Gastrocnemius medialis (tissue), 4 donors: Measurements from ENCODE around the gene TNFSF10. TPM values are rescaled to one million over a fixed set of nuclear protein-coding genes. Genes with fewer than 3 reads are reported as not detected.
"Not testable (repeated sequence)": the region's sequence is repeated elsewhere in the genome, so short reads cannot be mapped to it uniquely, and the experiment has no call there.

Experiments
- ATAC-seq, 2 donors: fragments of 150-250 bp; one replicate each; pipeline ENCODE4 v1.9.1; 2016
- DNase-seq, 2 donors: peaks; one replicate each; pipeline ENCODE4 v3.0.0-alpha.2; 2019
- H3K27ac ChIP-seq, 4 donors: fragments of 200-600 bp; sonication (generic); 1 replicate in 1 of 4; 2 replicates in 3 of 4; pipeline ENCODE4 v1.5.1; 2016 to 2018; ENCODE audit warnings: mild to moderate bottlenecking in 2 of 4, moderate library complexity in 1 of 4
- H3K27me3 ChIP-seq, 3 donors: fragments of 200-600 bp; sonication (generic) in 2 of 3; 1 replicate in 1 of 3; 2 replicates in 2 of 3; pipeline versions ENCODE4 v1.5.1 to v1.6.0; 2016 to 2019; ENCODE audit warnings: mild to moderate bottlenecking in 1 of 3, moderate library complexity in 1 of 3
- H3K36me3 ChIP-seq, 2 donors: fragments of 200-600 bp; sonication (generic) in 1 of 2; one replicate each; pipeline ENCODE4 v1.5.1; 2017 to 2018
- H3K4me1 ChIP-seq, 2 donors: fragments of 200-600 bp; sonication (generic) in 1 of 2; one replicate each; pipeline ENCODE4 v1.5.1; 2016 to 2017; ENCODE audit warnings: mild to moderate bottlenecking in 2 of 2
- H3K4me3 ChIP-seq, 4 donors: fragments of 200-600 bp; sonication (generic) in 3 of 4; 1 replicate in 1 of 4; 2 replicates in 3 of 4; pipeline ENCODE4 v1.5.1; 2016 to 2019; ENCODE audit warnings: mild to moderate bottlenecking in 2 of 4
- H3K9me3 ChIP-seq, 3 donors: fragments of 200-600 bp; sonication (generic) in 2 of 3; 1 replicate in 1 of 3; 2 replicates in 2 of 3; pipeline ENCODE4 v1.5.1; 2016 to 2019
- CTCF ChIP-seq, 5 experiments: fragments of 450-650 bp in 3 of 5; fragments of 200-600 bp in 2 of 5; sonication (generic) in 2 of 5; IDR thresholded peaks in 4 of 5; conservative IDR thresholded peaks in 1 of 5; 1 replicate in 4 of 5; 2 replicates in 1 of 5; pipeline ENCODE4 v1.5.1; 2016 to 2019; ENCODE audit warnings: antibody characterized with exemption in 5 of 5, mild to moderate bottlenecking in 3 of 5, moderate library complexity in 3 of 5
- POLR2A ChIP-seq, 2 donors: fragments of 450-650 bp; IDR thresholded peaks; one replicate each; pipeline ENCODE4 v1.6.1; 2017; ENCODE audit warnings: antibody characterized with exemption in 2 of 2, mild to moderate bottlenecking in 2 of 2, moderate library complexity in 2 of 2
- in situ Hi-C, 4 donors: fragments of 200-750 bp; cut with MboI; loops; one replicate each; pipeline versions ENCODE4 v1.15.0 to v1.8.0; 2017; ENCODE audit warnings: low sequenced_read_pairs in 4 of 4
- intact Hi-C: fragments of 100-400 bp; cut with DNase I; formaldehyde crosslinking; loops from one replicate; pipeline ENCODE4 v1.15.1; 2023; ENCODE audit warnings: low total_unique reads
- total RNA-seq, 4 donors: library from RNA; depleted of rRNA; stranded (reverse); fragments of >200 nt; gene quantifications; one replicate each; pipeline versions ENCODE4 v1.1.0 to v1.2.3, GENCODE V29; 2016

The TNFSF10 gene
- total RNA-seq, 4 donors from 2014 or later = 10.2 to 32.8 (median 24.3) TPM

DNA sequence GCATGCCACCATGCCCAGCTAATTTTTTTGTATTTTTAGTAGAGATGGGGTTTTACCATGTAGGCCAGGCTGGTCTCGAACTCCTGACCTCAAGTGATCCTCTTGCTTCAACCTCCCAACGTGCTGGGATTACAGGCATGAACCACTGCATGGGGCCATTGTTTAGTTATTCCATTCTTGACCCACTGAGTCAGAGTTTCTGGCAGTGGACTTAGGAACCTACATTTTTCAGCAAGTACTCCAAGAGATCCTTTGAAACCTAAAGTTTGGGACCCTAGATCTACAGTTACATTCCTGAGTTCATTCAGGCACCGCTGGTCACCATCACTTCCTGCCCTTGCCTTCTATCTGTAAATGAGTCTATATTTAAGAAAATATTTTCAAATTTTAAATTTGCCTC, 1.4 kb upstream of the TNFSF10 start:
- Histone ChIP-seq H3K9me3 (no peaks in the 10 kb centered on the region), H3K4me1 (no peaks in the 10 kb centered on the region), H3K27ac (peak overlapping the region in 2 of 4 donors; percentile 63 to 73), H3K36me3 (no peaks in the 10 kb centered on the region), H3K27me3 (no peaks in the 10 kb centered on the region), H3K4me3 (no peak overlapping the region)
- ATAC-seq (no peak), DNase-seq (no peak)
- in situ Hi-C loops (no loop called here), intact Hi-C loops (loop anchor here (5.0 kb wide), 1 partner anchor 38 kb away; no protein-coding TSS in a partner anchor)
- no peak for TF ChIP-seq POLR2A (IDR thresholded peaks at IDR 0.05)
- TF ChIP-seq CTCF (IDR thresholded peaks at IDR 0.05 in 4 of 5, conservative IDR thresholded peaks at IDR 0.05 in 1 of 5) = no peak

GRCh38 chr3:172521837-172522726, 1.1 kb downstream of the TNFSF10 start:
- ATAC-seq, DNase-seq, in situ Hi-C loops, H3K9me3 ChIP-seq, H3K27me3 ChIP-seq, H3K36me3 ChIP-seq: not testable (repeated sequence)
- H3K4me3 ChIP-seq = peak overlapping the region; percentile 39 to 58 (median 56)
- intact Hi-C loops = loop anchor here (5.0 kb wide), 1 partner anchor 40 kb away; no protein-coding TSS in a partner anchor
- peaks cover 3 to 11% of the 10 kb centered on the region in 2 donors for H3K4me1 ChIP-seq
- H3K27ac ChIP-seq = peak overlapping the region; percentile 52 to 73 (median 66)

- no peak for TF ChIP-seq POLR2A (IDR thresholded peaks at IDR 0.05)
- TF ChIP-seq CTCF (IDR thresholded peaks at IDR 0.05 in 4 of 5, conservative IDR thresholded peaks at IDR 0.05 in 1 of 5) = no peak
- no peak for DNase-seq
- H3K27ac ChIP-seq = peak overlapping the region; percentile 7 to 70 (median 52)
- peaks cover 16 to 27% of the 10 kb centered on the region in 2 donors for H3K4me1 ChIP-seq
- no peak for ATAC-seq
- no peaks in the 10 kb centered on the region for H3K27me3 ChIP-seq
- peak overlapping the region; percentile 12 to 57 (median 34) for H3K4me3 ChIP-seq
- no peaks in the 10 kb centered on the region for H3K9me3 ChIP-seq
- H3K36me3 ChIP-seq = no peaks in the 10 kb centered on the region
- intact Hi-C loops (loop anchor here (5.0 kb wide), 1 partner anchor 42 kb away; no protein-coding TSS in a partner anchor), in situ Hi-C loops (no loop called here)
Measured at GRCh38 chr3:172520301-172520831, 2.9 kb downstream of the TNFSF10 start.

DNA sequence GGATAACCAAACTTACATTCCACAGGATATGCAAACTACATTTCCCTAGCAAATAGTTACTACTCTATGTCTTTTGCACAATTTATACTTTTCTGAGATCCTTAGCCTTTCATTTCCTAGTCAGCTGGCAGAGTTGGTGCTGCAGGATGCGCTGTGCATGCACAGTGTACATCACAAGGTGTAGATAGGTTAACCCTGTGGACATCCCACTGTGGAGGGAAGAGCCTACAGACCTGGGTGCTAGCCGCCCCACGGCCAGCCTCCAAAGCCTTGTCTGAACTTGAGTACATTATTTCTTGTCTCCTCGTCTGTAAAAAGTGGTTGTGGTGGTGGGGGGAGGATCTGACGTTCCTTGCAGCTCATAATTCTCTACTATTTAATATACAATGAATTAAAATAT, 3.5 kb downstream of the TNFSF10 start:
- Histone ChIP-seq H3K27me3 (no peaks in the 10 kb centered on the region), H3K4me1 (peaks cover 22 to 33% of the 10 kb centered on the region in 2 donors), H3K4me3 (peak overlapping the region in 3 of 4 donors; percentile 31 to 57 (median 36)), H3K27ac (peak overlapping the region in 2 of 4 donors; percentile 66 to 70), H3K9me3 (no peaks in the 10 kb centered on the region), H3K36me3 (no peaks in the 10 kb centered on the region)
- in situ Hi-C loops (no loop called here), intact Hi-C loops (loop anchor here (5.0 kb wide), 1 partner anchor 43 kb away; no protein-coding TSS in a partner anchor)
- ATAC-seq = no peak
- no peak for DNase-seq
- TF ChIP-seq CTCF (IDR thresholded peaks at IDR 0.05 in 4 of 5, conservative IDR thresholded peaks at IDR 0.05 in 1 of 5) (no peak), POLR2A (IDR thresholded peaks at IDR 0.05) (no peak)
